OCI-LY3 (cell line): ENCODE measurements around the gene EGLN2.

Experiments
- H2AFZ ChIP-seq: fragments of 200-600, 300-600 bp; shearing (Covaris generic); 2 replicates; pipeline ENCODE4 v1.6.0; 2014; ENCODE audit warnings: antibody characterized with exemption, low read depth, low read length
- H3K27ac ChIP-seq: fragments of 200-600, 300-600 bp; sonication (generic); 2 replicates; pipeline ENCODE4 v1.5.1; 2014; ENCODE audit warnings: mild to moderate bottlenecking, low read length, moderate library complexity, mixed read lengths
- H3K27me3 ChIP-seq: fragments of 200-600, 300-600 bp; sonication (generic); 2 replicates; pipeline ENCODE4 v1.6.1; 2014; ENCODE audit warnings: low read depth, low read length, mixed read lengths
- H3K36me3 ChIP-seq: fragments of 200-600, 300-600 bp; sonication (generic); replicated peaks from 2 replicates; pipeline ENCODE3; 2014; ENCODE audit warnings: low read depth, low read length, mixed read lengths
- H3K4me1 ChIP-seq: fragments of 300-600, 200-600 bp; sonication (generic); 2 replicates; pipeline ENCODE4 v1.6.1; 2014; ENCODE audit warnings: low read length, mixed read lengths
- H3K4me2 ChIP-seq: fragments of 200-600, 300-600 bp; sonication (generic); 2 replicates; pipeline ENCODE4 v1.6.1; 2014; ENCODE audit warnings: low read length, mixed read lengths
- H3K4me3 ChIP-seq: fragments of 300-600, 200-600 bp; sonication (generic); 2 replicates; pipeline ENCODE4 v1.5.1; 2014; ENCODE audit warnings: antibody characterized with exemption, mild to moderate bottlenecking, low read length, moderate library complexity
- H3K79me2 ChIP-seq: fragments of 300-600, 200-600 bp; shearing (Covaris generic); 2 replicates; pipeline ENCODE4 v1.6.1; 2014; ENCODE audit warnings: mild to moderate bottlenecking, low read length, mixed read lengths
- H3K9ac ChIP-seq: fragments of 300-600, 200-600 bp; shearing (Covaris generic); 2 replicates; pipeline ENCODE4 v1.6.0; 2014; ENCODE audit warnings: mild to moderate bottlenecking, low read length, moderate library complexity
- H3K9me3 ChIP-seq: fragments of 200-600, 300-600 bp; shearing (Covaris generic); 2 replicates; pipeline ENCODE4 v1.6.1; 2014; ENCODE audit warnings: low read length, mixed read lengths; ENCODE audit not compliant: insufficient read depth
- H4K20me1 ChIP-seq: fragments of 200-600, 300-600 bp; sonication (generic); 2 replicates; pipeline ENCODE4 v1.6.1; 2016; ENCODE audit warnings: low read length, mixed read lengths; ENCODE audit not compliant: insufficient read depth
- CTCF ChIP-seq: fragments of 200-600, 300-600 bp; sonication (generic); IDR thresholded peaks from 2 replicates; pipeline ENCODE4 v1.5.1; 2014; ENCODE audit warnings: antibody characterized with exemption, low read length, low read depth
- EZH2phosphoT487 ChIP-seq: fragments of 200-600 bp; shearing (Covaris generic); IDR thresholded peaks from 2 replicates; pipeline ENCODE4 v1.6.1; 2018; ENCODE audit warnings: antibody characterized with exemption, mixed run types, low read depth

EGLN2 gene

GRCh38 chr19:40797963-40798682 is 868 bp upstream of the EGLN2 start:
- H4K20me1 ChIP-seq: peaks cover 33% of the 10 kb centered on the region
- peaks cover 48% of the 10 kb centered on the region for H3K4me1 ChIP-seq
- peaks cover 41% of the 10 kb centered on the region for H3K79me2 ChIP-seq
- peak overlapping the region; percentile 90 for H3K27ac ChIP-seq
- TF ChIP-seq CTCF (peak; percentile 55), EZH2phosphoT487 (no peak)
- peak overlapping the region; percentile 34; the same call in 1 of the 2 replicates for H2AFZ ChIP-seq
- H3K4me2 ChIP-seq: peak overlapping the region; percentile 85
- H3K9ac ChIP-seq: peak overlapping the region; percentile 86
- H3K27me3 ChIP-seq: no peaks in the 10 kb centered on the region
- H3K36me3 ChIP-seq: peaks cover 23% of the 10 kb centered on the region
- no peaks in the 10 kb centered on the region for H3K9me3 ChIP-seq
- peak overlapping the region; percentile 79 for H3K4me3 ChIP-seq

GRCh38 chr19:40799558-40800338 is 757 bp downstream of the EGLN2 start:
- Histone ChIP-seq H3K4me3 (peak overlapping the region; percentile 86), H3K4me1 (peaks cover 63% of the 10 kb centered on the region), H3K79me2 (peaks cover 57% of the 10 kb centered on the region), H3K27ac (peak overlapping the region; percentile 63), H4K20me1 (peaks cover 49% of the 10 kb centered on the region), H3K9ac (peak overlapping the region; percentile 90), H2AFZ (no peak overlapping the region), H3K27me3 (no peaks in the 10 kb centered on the region), H3K36me3 (peaks cover 36% of the 10 kb centered on the region), H3K4me2 (peak overlapping the region; percentile 96), H3K9me3 (no peaks in the 10 kb centered on the region)
- no peak for TF ChIP-seq CTCF
- no peak for TF ChIP-seq EZH2phosphoT487

GRCh38 chr19:40800339-40800996 is 1.5 kb downstream of the EGLN2 start:
- Histone ChIP-seq H3K9ac (peak overlapping the region; percentile 90), H3K9me3 (no peaks in the 10 kb centered on the region), H2AFZ (no peak overlapping the region), H3K4me2 (peak overlapping the region; percentile 96), H3K36me3 (peaks cover 43% of the 10 kb centered on the region), H3K4me1 (peaks cover 63% of the 10 kb centered on the region), H3K79me2 (peaks cover 65% of the 10 kb centered on the region), H3K27me3 (no peaks in the 10 kb centered on the region), H4K20me1 (peaks cover 56% of the 10 kb centered on the region), H3K27ac (peak overlapping the region; percentile 63), H3K4me3 (peak overlapping the region; percentile 86)
- no peak for TF ChIP-seq CTCF
- TF ChIP-seq EZH2phosphoT487: no peak

- Histone ChIP-seq H3K4me2 (peak overlapping the region; percentile 96; the same call in 1 of the 2 replicates), H3K36me3 (peaks cover 48% of the 10 kb centered on the region), H3K27ac (no peak overlapping the region), H3K27me3 (no peaks in the 10 kb centered on the region), H3K9ac (no peak overlapping the region), H3K79me2 (peaks cover 70% of the 10 kb centered on the region), H2AFZ (no peak overlapping the region), H3K4me3 (no peak overlapping the region), H3K4me1 (peaks cover 64% of the 10 kb centered on the region), H4K20me1 (peaks cover 61% of the 10 kb centered on the region), H3K9me3 (no peaks in the 10 kb centered on the region)
- TF ChIP-seq EZH2phosphoT487: no peak
- TF ChIP-seq CTCF: no peak
These were observed 2.0 kb downstream of the EGLN2 start for GRCh38 chr19:40800997-40801377.
